ENCODE data around the gene ZNF512.
"Not testable (repeated sequence)": the region's sequence is repeated elsewhere in the genome, so short reads cannot be mapped to it uniquely, and the experiment has no call there.

The ZNF512 gene

DNA sequence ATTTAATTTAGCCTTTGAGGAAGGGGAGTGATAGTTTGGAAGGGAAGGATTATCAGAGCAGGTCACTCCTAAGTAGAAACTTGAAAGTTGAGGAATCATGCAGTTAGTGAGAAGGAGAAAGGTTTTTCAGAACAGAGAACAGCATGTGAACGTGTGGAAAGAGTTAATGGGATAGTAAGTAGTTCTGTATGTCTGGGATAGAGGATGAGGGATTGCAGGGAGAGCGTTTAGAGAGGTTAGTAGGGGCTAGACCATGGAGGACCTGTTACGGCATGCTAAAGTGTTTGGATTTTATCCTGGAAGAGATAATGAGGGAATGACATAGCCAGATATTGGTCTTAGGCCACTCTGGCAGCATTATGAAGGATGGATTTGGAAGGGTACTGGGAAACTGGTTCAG is 1.8 kb downstream of the ZNF512 start:
- DNase-seq: no peak

DNA sequence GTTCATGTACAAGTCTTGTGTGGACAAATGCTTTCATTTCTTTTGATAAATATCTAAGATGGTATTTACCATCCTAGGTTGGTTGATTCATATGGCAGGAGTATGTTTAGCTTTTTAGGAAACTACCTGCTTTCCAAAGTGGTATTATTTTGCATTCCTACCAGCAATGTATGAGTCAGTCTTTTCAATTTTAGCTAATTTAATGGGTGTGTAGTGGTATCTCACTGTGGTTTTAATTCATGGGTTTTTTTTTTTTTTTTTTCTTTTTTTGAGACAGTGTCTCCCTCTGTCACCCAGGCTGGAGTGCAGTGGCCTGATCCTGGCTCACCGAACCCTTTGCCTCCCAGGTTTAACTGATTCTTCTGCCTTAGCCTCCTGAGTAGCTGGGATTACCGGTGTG is 4.2 kb downstream of the ZNF512 start:
- DNase-seq: no peak

DNA sequence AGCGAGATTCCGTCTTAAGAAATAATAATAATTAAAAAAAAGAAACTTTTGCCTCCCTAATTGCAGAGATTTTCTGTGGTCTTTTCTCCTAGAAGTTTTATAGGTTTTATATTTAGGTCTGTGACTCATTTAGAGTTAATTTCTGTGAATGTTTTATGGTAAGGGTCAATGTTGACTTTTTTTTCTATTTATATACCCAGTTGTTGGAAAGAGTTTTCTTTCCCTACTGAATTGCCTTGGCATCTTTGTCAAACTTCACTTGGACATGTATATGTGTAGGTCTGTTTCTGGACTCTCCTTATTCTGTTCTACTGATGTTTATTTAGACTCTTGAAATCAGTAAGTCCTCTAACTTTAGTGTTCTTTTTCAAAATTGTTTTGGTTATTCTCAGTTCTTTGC is 5.5 kb downstream of the ZNF512 start:
- no peak for DNase-seq

DNA sequence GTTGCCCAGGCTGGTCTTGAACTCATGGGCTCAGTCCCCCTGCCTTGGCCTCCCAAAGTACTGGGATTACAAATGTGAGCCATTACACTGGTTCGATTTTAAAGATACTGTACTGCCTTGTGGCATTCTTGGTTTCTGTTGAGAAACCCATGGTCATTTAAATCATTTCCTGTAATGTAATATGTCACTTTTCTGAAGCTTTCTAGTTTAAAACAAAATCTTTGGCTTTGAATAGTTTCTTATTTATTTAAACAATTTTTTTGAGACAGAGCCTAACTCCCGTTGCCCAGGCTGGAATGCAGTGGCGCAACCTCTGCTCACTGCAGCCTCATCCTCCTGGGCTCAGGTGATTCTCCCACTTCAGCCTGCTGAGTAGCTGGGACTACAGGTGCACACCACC is 8.9 kb downstream of the ZNF512 start:
- no peak for DNase-seq

DNA sequence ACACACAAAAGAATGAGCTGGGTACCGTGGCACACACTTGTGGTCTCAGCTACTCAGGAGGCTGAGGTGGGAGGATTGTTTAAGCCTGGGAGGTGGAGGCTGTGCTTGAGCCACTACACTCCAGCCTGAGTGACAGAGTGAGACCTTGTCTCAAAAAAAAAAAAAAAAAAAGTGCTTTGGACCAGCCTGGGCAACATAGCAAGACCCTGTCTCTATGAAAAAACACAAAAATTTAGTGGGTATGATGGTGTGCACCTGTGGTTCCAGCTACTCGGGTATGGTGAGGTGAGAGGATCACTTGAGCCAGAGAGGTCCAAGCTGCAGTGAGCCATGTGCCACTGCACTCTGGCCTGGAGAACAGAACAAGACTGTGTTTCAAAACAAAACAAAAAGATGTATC is 10.4 kb downstream of the ZNF512 start:
- DNase-seq: no peak

- DNase-seq: not testable (repeated sequence)
Measured at GRCh38 chr2:27594020-27594703, 11.3 kb downstream of the ZNF512 start.

DNA sequence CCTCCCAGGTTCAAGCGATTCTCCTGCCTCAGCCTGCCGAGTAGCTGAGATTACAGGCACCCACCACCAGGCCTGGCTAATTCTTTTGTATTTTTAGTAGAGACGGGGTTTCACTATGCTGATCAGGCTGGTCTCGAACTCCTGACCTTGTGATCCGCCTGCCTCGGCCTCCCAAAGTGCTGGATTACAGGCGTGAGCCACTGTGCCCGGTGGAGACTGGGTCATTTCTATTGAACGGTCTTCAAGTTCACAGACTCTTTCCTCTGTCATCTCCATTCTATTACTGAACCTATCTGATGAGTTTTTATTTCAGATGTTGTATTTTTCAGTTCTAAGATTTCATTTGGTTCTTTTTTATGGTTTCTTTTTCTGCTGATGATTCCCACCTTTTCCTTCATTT is 12.6 kb downstream of the ZNF512 start:
- DNase-seq: not testable (repeated sequence)

DNA sequence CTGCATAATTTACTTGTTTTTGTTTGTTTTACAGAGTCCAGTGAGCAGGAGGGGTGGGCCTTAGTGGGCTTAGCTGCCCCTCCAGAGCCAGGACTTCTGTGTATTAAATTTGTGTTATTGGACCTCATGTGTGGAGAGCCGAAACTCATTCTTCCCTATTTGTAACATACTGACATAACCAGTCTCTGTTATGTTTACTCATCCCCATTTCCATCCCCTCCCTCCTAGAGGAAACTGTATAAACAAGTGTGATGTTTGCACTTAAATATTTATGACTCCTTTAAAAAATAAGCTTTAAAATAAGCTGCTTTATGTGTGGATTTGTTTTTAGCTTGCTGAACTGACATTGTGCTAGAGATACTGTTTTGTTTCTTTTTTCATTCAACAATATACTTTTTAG is 13.8 kb downstream of the ZNF512 start:
- DNase-seq: no peak

GRCh38 chr2:27606611-27607010 is 23.8 kb downstream of the ZNF512 start:
- DNase-seq: no peak

GRCh38 chr2:27613985-27614384 is 31.1 kb downstream of the ZNF512 start:
- DNase-seq: no peak

- DNase-seq: no peak
Measured at GRCh38 chr2:27615316-27615715, 32.5 kb downstream of the ZNF512 start.

DNA sequence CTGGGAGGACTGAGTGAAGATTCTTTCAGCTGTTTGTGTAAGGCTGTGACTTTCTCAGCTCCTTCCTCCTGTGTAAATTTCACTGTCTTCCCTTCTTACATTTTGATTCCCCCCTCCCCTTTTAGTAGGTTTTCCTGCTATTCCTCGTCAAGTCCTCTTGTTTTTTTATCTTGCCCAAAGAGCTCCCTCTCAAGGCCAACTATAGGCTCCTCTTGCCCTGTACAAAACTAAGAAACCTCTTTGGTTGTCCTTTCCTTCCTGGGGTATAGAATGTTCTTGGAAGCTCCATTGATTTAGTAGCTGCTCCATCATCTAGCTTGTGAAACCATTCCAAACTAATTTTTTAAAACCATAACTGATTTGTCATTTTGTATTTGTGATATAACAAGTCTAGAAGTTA is 38.7 kb downstream of the ZNF512 start:
- DNase-seq: no peak

GRCh38 chr2:27622921-27623384 is 40.1 kb downstream of the ZNF512 start:
- DNase-seq: no peak

GRCh38 chr2:27624943-27625342 is 42.1 kb downstream of the ZNF512 start:
- no peak for DNase-seq

DNA sequence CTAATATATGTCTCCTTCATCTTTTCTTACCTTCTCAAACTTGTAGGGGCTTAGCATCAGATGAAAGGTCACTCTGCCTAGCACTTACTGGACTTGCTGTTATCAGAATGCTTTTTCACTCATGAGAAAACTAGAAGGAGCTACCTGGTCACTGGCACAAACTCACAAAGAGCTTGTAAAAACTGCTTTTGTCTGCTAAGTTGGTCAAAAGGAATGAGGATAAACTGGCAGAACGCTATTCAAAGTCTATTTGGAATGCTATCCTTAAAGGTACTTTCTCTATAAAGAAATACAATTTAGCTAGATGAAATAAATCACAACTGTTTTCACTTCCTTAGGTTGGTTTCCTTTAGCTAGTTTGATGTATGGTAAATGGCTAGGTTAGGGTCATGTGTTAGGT is 43.5 kb downstream of the ZNF512 start:
- DNase-seq: not testable (repeated sequence)

DNA sequence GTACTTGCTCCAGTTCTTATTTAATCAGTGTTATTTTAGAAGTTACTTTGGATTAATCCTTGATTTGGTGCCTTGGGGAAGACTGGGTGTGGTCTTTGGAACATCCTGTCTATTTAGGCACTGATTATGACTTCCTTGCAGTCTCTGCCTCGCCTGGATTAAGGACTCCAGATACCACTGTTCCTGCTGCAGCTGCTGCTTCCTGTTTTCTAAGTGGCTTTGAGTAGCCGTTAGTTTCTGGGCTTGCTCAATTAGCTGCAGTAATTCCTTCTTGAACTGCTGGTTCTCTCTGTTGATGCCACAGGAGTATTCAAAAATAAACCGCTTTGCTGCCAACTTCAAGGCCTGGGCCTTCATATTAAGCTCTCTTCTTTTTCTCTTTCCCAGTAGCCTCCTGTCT is 44.1 kb downstream of the ZNF512 start:
- peak; percentile 10 to 61 for DNase-seq

- no peak for DNase-seq
Measured at GRCh38 chr2:27627963-27628766, 45.3 kb downstream of the ZNF512 start.

- peak; percentile 73 to 87 for DNase-seq
Measured at GRCh38 chr2:27628767-27629709, 46.2 kb downstream of the ZNF512 start, which contains the start of the genes CCDC121 and GPN1. TSS of gene CCDC121 (minus strand) at chr2:27629012. CDS start at chr2:27627799, 1,213 bp downstream. TSS of gene GPN1 (plus strand) at chr2:27629050. CDS start at chr2:27629059, 9 bp downstream.

GRCh38 chr2:27630257-27630656 is 47.4 kb downstream of the ZNF512 start:
- DNase-seq: not testable (repeated sequence)

GRCh38 chr2:27634291-27634690 is 51.4 kb downstream of the ZNF512 start:
- no peak for DNase-seq

DNA sequence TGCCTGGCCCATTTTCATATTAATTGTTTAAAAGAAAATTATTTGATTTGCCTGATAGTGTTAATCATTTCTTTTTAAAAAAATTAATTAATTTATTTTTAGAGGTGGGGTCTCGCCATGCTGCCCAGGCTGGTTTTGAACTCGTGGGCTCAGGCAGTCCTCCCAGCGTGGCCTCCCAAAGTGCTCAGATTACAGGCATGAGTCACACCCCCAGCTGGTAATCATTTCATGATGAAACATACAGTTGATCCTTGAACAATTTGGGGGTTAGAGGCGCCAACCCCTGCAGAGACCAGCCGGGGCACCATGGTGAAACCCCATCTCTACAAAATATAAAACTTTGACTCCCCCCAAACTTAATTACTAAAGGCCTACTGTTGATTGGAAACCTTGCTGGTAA is 53.9 kb downstream of the ZNF512 start:
- DNase-seq: no peak

- no peak for DNase-seq
Measured at GRCh38 chr2:27638037-27638637, 55.3 kb downstream of the ZNF512 start.

- no peak for DNase-seq
Measured at GRCh38 chr2:27638709-27639108, 55.9 kb downstream of the ZNF512 start.

Data from NCI-H524 (cell line).